Keratinocyte (primary cell): Measurements from ENCODE around the gene THOC6.

ENCODE experiments used
- CTCF ChIP-seq, 3 experiments: IDR thresholded peaks in 1 of 3; conservative IDR thresholded peaks in 1 of 3; optimal IDR thresholded peaks in 1 of 3; 2 replicates in 2 of 3; 3 replicates in 1 of 3; pipeline versions ENCODE3 to v1.5.1; 2011; ENCODE audit warnings: low read length in 3 of 3, mild to moderate bottlenecking in 3 of 3, moderate library complexity in 2 of 3, control low read depth in 1 of 3, inconsistent platforms in 1 of 3; ENCODE audit not compliant: insufficient read depth in 2 of 3; ENCODE audit errors: extremely low read depth in 1 of 3
- EZH2 ChIP-seq: IDR thresholded peaks from one replicate; pipeline ENCODE4 v1.6.1; 2012; ENCODE audit warnings: inconsistent platforms, mild to moderate bottlenecking, low read length, moderate library complexity

GRCh38 chr16:3007059-3007956 is 16.5 kb upstream of the THOC6 start:
- TF ChIP-seq CTCF (optimal IDR thresholded peaks at IDR 0.05 in 1 of 3, IDR thresholded peaks at IDR 0.05 in 1 of 3, conservative IDR thresholded peaks at IDR 0.05 in 1 of 3; ENCODE audit: extremely low read depth in 1 of 3, insufficient read depth in 2 of 3, low read length in 3 of 3) (no peak), EZH2 (no peak)
